GM12891 (cell line): ENCODE measurements around the gene PPP2R2B.

Experiments used
- DNase-seq: peaks from one replicate; pipeline ENCODE4 v3.0.0; 2011; ENCODE audit warnings: low spot score; ENCODE audit not compliant: insufficient read length
- FAIRE-seq: peaks from 2 replicates; lab custom pipeline; 2011; peaks lifted over from hg19 to GRCh38; lab: Jason Lieb, UNC
- PAX5 ChIP-seq: IDR thresholded peaks from 2 replicates; pipeline ENCODE4 v1.6.1; 2011; ENCODE audit warnings: low read length, moderate library complexity, mild to moderate bottlenecking; ENCODE audit not compliant: insufficient read depth, severe bottlenecking
- POLR2A ChIP-seq: IDR thresholded peaks from 2 replicates; pipeline ENCODE4 v1.6.1; 2011; ENCODE audit warnings: low read depth, low read length, control low read depth
- POLR2AphosphoS5 ChIP-seq: IDR thresholded peaks from 2 replicates; pipeline ENCODE4 v1.6.1; 2011; ENCODE audit warnings: low read depth, low read length, control low read depth
- POU2F2 ChIP-seq: IDR thresholded peaks from 2 replicates; pipeline ENCODE4 v1.6.1; 2011; ENCODE audit warnings: low read depth, mild to moderate bottlenecking, control low read depth, low read length, moderate library complexity
- SPI1 ChIP-seq: IDR thresholded peaks from 2 replicates; pipeline ENCODE4 v1.6.1; 2011; ENCODE audit warnings: low read depth, low read length, control low read depth
- TAF1 ChIP-seq: IDR thresholded peaks from 2 replicates; pipeline ENCODE4 v1.6.1; 2011; ENCODE audit warnings: low read depth, low read length, control low read depth

Gene PPP2R2B

GRCh38 chr5:146796144-146796543 is 82.4 kb downstream of the PPP2R2B start:
- no peak for FAIRE-seq
- no peak for DNase-seq
- TF ChIP-seq POU2F2: no peak
- no peak for TF ChIP-seq TAF1
- TF ChIP-seq POLR2AphosphoS5: no peak

GRCh38 chr5:146794326-146795029 is 84.1 kb downstream of the PPP2R2B start:
- DNase-seq (no peak), FAIRE-seq (no peak)

GRCh38 chr5:146793709-146794108 is 84.8 kb downstream of the PPP2R2B start:
- DNase-seq (no peak), FAIRE-seq (no peak)
- TF ChIP-seq SPI1: no peak
- no peak for TF ChIP-seq POU2F2
- no peak for TF ChIP-seq PAX5
- no peak for TF ChIP-seq POLR2AphosphoS5
- no peak for TF ChIP-seq POLR2A
- no peak for TF ChIP-seq TAF1

More at GRCh38 chr5:146794326-146795029, 84.1 kb downstream of the PPP2R2B start:
- TF ChIP-seq POLR2AphosphoS5: no peak
- TF ChIP-seq SPI1: peak; percentile 19; the same call in 1 of the 2 replicates
- TF ChIP-seq POU2F2: no peak
- no peak for TF ChIP-seq POLR2A
- TF ChIP-seq TAF1: no peak
- TF ChIP-seq PAX5: no peak

GRCh38 chr5:146791471-146791870 is 87.1 kb downstream of the PPP2R2B start:
- DNase-seq (no peak), FAIRE-seq (no peak)
- TF ChIP-seq POU2F2 (no peak), SPI1 (no peak), POLR2A (no peak), PAX5 (no peak), TAF1 (no peak), POLR2AphosphoS5 (no peak)

GRCh38 chr5:146789712-146790653 is 88.6 kb downstream of the PPP2R2B start:
- FAIRE-seq (no peak), DNase-seq (no peak)
- TF ChIP-seq TAF1 (no peak), POLR2AphosphoS5 (no peak), PAX5 (no peak), POLR2A (no peak), SPI1 (no peak), POU2F2 (no peak)

- DNase-seq (no peak), FAIRE-seq (no peak)
- TF ChIP-seq SPI1 (no peak), POLR2A (no peak), PAX5 (no peak), TAF1 (no peak), POLR2AphosphoS5 (no peak), POU2F2 (no peak)
Measured at GRCh38 chr5:146788898-146789297, 89.7 kb downstream of the PPP2R2B start.

GRCh38 chr5:146785065-146785464 is 93.5 kb downstream of the PPP2R2B start:
- FAIRE-seq: no peak
- TF ChIP-seq SPI1 (no peak), POLR2AphosphoS5 (no peak), TAF1 (no peak)
- DNase-seq: no peak

GRCh38 chr5:146781157-146781556 is 97.4 kb downstream of the PPP2R2B start:
- TF ChIP-seq POU2F2 (no peak), TAF1 (no peak), POLR2AphosphoS5 (no peak), POLR2A (no peak), SPI1 (no peak), PAX5 (no peak)
- FAIRE-seq: no peak
- no peak for DNase-seq

GRCh38 chr5:146779211-146779869 is 99.2 kb downstream of the PPP2R2B start:
- FAIRE-seq (no peak), DNase-seq (no peak)
- TF ChIP-seq PAX5 (no peak), POLR2AphosphoS5 (no peak), SPI1 (no peak)
